GM18907 (cell line): ENCODE data around the gene FBXO3.

Experiments
- ATAC-seq: cut with Tn5 transposase; IDR thresholded peaks from one replicate; pipeline ENCODE4 v1.9.1; 2021; ENCODE audit warnings: mild to moderate bottlenecking, moderate library complexity; ENCODE audit not compliant: unreplicated experiment

The FBXO3 gene

DNA sequence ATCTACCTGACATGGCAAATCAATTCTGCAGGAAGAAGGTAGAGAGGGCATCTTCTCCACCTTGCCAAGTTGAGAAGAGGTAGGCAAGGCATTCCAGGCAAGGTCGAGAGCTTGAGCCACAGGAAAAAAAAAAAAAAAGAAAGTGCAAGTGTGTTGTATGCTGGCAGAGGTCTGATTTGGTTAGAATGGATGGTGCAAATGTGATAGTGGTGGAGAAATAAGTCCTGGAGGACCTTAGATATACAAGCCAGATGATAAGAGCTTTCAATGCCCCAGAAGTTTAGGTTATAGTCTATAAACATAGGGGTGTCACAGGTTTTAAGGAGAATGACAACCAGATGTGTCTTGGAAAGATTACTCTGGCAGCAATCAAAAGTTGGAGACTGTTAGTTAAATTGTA lies 1.4 kb downstream of the FBXO3 start:
- ATAC-seq = no peak

DNA sequence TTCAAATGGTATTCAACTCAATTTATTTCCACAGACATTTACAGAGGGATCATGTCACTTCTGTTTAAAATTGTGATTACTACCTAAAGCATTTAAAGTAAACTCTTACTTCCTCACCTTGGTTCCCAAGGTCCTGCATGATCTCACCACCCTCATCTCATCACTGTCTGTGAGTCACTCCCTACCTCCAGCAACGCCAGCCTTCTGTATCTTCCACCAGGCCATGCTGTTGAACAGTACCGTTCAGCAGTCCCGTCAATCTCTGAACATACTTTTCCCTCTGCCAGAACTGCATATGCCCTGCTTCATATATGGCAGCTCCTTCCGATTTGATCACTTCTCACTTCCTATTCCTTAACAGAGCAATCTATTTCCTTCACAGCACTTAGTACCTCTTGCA lies 2.0 kb downstream of the FBXO3 start:
- no peak for ATAC-seq

DNA sequence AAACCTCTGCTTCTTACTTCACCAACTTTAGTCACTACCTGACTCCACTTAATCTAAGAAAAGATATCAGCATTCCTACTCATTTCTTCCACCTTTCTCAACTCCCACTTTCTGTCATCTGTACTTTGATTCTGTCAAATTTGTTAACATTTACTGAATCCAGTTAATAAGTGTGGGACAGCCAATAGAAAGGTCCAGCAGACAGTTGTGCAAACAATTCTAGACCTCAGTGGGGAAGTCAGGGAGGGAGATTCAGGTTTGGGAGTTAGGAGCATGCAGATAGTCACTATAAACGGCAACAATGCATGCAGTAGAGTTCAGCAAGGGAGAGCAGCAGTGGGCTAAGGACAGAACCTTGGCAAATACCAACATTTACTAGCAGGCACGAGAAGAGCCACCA lies 4.1 kb downstream of the FBXO3 start:
- no peak for ATAC-seq

DNA sequence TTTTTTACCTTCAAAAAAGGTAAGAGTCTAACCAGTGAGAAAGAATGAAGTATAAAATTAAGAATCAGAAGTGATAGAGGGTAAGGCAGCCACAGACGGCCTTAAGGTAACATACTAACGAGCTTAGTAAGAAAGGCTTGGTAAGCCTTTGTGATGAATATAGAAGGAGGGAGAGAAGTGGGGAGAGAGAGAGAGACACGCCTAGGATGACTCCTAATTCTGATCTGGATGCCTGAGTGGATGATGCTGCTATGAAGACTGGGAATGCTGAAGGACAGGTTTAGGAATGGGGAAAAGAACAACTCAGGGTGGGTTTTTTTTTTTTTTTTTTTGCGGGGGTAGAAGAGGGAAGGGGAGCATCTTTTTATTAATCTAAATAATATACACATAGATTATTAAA lies 4.8 kb downstream of the FBXO3 start:
- ATAC-seq = no peak

DNA sequence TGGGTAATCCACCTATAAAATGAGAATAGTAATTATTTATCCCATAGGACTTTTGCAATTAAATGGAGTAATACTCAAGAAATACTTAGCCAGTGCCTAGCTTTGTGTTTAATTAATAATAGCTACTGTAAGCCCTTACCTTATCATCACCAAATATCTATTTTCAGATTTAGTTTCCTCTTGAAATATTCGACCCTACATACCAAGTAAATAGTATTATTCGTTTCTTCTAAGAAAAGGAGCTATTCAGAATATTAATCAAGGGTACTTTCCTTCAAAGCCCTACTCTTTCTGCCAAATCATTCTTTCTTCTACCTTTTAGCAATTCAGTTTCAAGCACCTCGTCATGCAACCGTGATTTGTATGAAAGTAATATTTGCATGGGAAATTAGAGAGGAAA lies 6.7 kb downstream of the FBXO3 start:
- ATAC-seq = no peak

DNA sequence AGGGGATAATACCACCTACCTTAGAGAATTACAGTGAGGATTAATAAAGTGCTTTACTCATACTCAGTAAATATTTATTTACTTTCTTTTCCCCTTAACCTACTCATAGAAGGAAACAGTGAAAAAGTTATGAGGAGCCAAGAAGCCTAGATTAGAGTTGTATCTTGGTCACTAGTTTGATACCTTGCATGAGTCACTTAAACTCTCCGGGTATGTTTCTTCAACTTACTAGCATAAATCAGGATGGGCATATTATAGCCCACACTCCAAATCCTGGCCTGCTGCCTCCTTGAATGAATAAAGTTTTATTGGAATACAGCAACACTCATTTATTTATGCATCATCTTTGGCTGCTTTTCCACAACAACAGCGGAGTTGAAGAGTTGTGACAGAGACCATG lies 8.2 kb downstream of the FBXO3 start:
- ATAC-seq = no peak

DNA sequence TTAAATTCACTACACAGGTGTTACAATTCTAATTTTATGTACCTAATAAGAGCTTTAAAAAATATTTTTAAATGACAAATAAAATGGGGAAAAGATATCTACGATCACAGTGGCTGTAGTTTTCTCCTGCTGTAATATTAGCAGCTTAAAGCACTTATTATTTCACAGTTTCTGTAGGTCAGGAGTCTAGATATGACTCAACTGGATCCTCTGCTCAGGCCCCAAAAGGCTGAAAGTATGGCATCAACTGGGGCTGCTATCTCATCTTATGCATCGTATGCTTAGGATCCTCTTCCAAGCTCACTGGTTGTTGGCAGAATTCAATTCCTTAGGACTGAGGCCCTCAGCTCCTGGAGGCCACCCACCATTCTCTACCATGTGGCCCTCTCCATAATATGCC lies 12.8 kb downstream of the FBXO3 start:
- peak; percentile 80 for ATAC-seq

DNA sequence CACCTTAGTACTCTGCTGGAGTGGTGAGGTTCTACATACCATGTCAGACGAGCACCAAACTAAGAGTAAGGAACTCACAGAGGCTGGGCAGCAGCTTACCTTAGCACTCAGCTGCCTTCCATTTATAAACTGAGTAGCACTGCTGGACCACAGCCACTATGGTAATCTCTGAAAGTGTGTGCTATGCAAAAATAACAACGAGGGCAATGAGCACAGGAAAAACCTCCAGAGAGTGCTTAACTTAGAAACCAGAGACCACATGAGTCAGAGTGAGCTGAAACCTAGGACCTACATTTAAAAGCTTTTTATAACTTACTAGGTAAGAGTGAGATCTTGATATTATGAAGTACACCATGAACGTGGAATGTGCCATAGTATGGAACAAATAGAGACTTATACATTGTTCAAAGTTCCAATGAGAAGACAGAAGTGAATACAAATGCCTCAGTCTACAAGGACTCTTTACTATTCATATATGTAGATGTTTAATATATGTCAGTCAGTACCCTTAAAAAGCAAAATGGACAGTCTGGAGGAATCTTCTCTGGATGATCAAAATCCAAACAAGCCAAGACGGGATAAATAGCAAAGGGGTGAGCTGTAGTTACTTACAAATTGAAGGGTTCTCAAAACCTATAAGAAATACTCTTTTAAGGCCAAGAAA lies 20.9 kb downstream of the FBXO3 start:
- peak; percentile 88 for ATAC-seq

DNA sequence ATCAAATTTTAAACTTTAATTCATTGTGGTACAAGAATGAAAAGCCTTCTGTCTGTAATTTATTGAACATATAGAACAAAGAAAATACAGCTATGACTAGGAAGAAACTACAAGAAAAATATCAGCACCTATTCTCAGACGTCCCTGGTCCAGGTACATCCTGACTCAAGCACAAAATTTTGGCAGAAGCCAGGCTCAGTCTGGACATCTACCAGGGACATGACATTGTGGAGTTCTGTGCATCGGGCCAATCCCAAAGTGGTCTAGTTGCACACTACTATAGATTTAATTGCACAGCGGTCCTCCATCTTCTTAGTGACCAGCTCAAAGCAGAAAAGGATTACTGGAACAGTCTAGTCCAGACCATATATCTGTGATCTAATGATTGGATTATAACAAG lies 22.4 kb downstream of the FBXO3 start:
- ATAC-seq = no peak

DNA sequence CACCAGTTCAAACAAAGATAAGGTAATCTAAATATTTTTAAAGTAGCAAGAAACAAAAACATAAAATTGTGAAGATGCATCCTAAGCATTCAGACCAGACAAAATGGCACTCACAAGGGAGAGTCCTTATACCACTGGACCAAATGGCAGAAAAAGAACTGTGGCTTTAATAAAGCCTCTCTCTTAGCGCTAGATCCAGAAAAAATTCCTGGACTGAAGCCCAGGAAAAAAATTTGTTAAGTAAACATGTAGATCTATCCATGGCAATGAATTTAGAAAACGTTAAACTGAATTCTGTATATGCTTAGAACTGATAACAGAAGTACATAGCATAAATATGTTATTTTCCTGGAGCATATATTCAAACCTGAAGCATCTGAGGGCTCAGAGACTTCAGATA lies 26.3 kb downstream of the FBXO3 start:
- ATAC-seq = no peak

DNA sequence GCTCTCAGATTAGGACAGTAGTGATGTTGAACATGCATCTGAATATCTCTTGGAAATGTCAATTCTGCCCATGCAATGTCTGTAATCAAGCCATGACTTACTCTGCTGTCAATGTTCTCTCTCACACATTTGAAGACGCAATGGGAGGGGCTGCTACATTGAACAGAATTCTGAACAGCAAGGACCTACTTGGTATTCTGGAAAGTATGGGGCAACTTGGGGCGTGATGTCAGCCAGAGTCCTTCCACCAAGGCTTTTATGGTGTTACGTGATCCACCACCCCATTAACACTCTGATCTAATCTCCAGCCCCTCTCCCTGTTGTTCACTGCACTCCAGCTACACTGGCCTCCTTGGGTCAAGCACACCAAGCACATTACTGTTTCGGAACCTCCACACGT lies 31.0 kb downstream of the FBXO3 start:
- ATAC-seq = no peak

DNA sequence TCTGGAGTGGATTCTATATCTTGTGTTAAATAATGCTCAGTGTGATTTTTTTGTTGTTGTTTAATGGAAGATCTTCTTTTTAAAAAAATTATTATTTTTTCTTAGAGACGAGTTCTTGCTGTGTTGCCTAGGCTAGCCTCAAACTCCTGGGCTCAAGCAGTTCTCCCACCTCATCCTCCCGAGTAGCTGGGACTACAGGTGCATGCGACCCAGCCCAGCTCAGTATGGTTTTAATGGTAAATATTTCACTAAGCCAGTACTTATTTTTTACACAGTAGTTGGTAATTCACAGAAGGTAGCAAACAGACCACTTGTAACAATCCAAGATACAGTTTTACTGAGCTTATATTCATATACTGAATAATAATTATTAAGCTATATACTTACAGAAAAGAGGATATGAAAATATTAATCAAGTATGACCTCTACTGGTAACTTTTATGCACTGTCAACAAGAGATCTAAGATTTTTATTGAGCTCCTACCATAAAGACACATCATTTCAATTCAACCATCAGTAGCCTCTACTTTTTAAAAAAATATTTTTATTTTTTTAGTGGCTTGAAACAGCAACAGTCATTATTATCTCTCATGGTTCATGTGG lies 32.0 kb downstream of the FBXO3 start:
- ATAC-seq = peak; percentile 57

DNA sequence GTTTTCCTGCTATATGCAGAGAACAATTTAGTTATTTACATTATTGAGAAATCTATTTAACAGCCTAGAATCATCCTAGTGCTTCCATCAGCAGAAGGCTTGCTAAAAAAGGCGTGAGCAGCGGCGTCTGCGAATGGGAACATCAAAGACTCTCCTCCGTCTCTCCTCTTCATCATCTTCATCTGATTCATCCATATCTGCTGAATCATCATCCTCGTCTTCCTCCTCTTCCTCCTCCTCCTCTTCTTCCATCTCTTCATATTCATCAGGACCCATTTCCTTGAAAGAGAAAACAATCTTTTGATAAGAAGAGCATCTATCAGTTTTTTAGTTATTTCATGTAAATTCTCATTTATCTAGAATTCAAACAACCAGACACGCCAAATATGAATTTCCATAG lies 32.5 kb downstream of the FBXO3 start:
- no peak for ATAC-seq

DNA sequence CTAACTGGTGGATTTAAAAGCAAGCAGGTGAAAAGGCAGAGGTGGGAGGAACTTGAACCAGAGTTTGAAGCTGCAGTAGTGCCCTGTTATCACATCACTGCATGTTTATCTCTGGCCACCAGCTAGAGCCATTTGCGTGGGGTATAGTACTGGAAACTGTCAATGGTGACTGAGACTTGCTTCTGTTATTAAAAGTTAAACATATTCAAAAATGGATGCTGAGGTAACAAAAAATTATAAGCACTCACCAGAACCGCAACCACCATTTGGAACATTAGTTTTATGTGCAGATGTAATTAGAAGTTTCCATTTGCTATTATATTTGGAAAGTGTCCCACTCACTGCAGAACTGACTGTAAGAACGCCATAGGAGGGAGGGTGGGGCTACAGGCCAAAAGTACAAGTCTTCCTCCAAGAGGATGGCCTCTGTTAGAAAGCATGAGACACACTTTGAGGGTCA lies 36.9 kb downstream of the FBXO3 start:
- no peak for ATAC-seq

DNA sequence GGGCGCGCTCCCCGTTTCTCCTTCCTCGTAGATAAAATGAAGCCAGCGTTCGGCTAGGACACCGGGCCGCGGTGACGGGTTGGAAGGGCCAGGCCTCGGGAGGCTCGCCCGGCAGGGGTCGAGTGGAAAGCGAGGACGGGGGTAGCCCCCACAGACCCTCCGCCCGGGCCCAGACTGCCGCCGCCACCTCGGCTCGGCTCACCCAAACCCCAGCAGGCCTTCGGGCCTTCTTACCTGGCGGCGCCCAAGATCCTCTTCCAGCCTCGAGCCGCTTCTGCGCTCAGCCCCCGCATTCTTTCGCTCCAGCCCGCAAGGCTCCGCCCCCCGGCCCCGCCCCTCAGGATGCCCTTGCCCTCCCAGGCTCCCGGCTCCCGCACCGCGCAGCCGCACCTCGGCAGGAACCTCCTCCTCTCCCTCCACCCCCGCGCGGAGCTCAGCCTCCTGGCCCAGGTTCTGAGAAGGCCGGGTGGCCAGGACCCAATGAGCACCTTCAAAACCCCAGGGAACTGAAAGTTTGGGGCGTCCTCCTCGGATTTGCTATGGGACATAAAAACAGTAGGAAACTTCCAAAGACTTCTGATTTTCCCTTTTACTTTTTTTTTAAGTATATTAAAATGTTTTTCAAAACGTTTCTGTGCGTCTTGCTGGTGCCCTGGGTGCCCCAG lies 38.0 kb downstream of the FBXO3 start, which contains the start of gene CD59:
TSS of gene CD59 (minus strand) at position 276 of the 665 bp plus-strand sequence. CDS start 13,978 bp downstream, outside the sequence.
- peak; percentile 61 for ATAC-seq

DNA sequence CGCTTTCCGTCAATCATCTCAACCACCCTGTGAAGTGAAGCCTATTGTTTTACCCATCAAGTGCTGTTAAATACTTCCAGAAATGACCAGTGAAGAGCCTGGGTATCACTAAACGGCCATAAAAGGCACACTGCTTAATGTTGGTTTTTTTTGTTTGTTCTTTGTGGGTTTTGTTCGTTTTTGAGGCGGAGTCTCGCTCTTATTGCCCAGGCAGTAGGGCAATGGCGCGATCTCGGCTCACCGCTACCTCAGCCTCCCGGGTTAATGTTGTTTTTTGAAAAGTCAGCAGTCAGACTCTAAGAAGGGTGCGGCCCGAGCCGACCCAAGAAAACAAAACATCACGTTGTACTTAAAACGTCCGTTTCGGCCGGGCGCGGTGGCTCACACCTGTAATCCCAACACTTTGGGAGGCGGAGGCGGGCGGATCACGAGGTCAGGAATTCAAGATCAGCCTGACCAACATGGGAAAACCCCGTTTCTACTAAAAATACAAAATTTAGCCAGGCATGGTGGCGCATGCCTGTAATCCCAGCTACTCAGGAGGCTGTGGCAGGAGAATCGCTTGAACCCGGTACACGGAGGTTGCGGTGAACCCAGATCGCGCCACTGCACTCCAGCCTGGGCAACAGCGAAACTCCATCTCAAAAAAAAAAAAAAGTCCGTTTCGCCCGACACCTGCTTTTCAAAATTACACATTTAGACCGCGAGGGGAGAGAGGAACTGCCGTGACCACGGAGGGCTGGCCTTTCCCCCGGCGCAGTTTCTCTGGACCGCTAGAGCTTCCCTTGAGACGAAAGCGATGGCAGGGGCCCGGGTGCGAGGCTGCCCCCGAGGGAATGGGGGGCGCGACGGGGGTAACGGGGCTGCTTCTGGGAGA lies 38.8 kb downstream of the FBXO3 start:
- peak; percentile 70 for ATAC-seq

DNA sequence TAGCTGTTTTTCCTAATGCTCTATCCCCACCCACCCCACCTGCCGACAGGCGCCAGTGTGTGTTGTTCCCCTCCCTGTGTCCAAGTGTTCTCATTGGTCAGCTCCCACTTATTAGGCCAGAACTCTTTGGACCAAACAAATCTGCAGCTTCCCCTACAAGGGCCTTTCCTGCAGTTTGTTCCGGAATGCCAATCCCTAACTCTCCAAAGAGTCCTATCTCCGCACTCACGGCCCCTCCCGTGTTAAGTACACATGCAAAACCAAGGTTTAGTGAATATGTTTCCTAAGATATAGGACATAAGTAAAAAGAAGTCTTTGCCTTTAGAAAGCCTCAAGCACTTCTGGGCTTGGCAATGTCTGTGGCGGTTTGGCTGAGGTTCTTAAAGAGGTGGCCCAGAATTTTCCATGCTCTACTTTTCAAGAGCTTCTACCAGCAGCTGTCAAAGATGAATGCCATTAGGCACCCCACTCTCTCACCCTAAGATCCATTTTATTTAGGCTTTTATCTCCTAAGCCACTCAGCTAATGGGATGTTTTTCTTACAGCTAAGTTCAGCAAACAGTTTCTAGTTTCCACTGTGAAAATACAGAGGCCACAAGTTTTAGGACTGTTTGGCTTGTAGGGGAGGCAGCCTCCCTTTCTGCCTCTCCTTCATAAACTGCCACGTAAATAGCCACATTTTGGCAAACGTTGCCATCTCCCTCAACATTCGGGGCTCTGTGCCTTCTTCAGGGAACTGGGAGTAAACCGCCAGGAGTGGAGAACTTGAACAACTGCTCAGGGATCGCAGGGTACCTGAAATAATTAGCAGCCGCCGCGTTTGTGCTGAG lies 39.7 kb downstream of the FBXO3 start:
- ATAC-seq = no peak

DNA sequence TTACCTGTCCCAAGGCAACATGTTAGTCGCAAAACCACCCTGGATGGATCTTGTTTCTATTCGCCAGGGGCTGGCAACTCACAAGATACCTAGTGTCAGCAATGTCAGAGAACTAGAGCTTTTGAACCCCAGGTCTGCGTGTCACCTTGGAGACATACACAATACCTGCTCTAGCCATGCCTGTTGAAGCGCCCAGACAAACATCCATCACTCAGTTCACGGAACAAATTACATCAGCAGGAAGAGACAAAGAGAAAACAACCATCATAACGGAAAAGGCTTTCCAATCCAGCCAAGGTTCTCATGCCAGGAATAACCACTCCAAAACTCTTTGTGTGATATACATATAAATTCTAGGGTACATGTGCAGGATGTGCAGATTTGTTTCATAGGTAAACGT lies 40.3 kb downstream of the FBXO3 start:
- no peak for ATAC-seq

DNA sequence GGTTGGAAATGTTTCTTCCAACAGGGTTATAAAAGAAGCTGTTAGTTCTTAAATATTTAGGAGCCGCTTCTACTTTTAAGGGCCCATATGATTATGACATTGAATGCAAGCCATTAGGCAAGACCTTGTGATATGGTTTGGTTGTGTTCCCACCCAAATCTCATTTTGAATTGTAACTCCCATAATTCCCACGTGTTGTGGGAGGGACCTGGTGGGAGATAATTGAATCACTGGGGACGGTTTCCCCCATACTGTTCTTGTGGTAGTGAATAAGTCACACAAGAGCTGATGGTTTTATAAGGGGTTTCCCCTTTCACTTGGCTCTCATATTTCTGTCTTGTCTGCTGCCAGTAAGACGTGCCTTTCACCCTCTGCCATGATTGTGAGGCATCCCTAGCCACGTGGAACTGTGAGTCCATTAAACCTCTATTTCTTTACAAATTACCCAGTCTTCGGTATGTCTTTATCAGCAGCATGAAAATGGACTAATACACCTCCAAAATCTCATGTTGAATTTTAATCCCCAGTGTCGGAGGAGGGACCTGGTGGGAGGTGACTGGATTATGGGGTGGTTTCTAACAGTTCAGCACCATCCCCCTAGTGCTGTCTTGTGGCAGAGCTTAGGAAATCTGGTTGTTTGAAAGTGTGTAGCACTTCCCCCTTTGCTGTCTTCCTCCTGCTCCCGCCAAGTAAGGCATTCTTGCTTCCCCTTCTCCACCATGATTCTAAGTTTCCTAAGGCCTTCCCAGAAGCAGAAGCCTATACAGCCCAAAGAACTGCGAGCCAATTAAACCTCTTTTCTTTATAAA lies 42.4 kb downstream of the FBXO3 start:
- no peak for ATAC-seq

DNA sequence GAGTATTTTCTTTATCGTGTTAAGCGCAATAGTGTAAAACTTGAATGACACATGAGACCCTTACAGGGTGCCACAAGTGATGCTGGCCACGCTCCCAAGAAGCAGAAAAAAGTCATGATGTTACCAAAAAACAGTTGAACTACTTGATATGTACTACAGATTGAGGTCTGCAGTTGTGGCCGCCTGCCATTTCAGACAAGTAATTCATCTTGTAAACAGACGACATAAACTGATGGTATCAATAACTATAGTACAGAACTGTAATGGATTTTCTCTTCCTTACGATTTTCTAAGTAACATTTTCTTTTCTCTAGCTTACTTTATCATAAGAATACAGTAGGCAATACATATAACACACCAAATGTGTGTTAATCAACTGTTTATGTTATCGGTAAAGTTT lies 43.6 kb downstream of the FBXO3 start:
- ATAC-seq = no peak
